ENCODE results near the gene PCDHA6.
"Not testable (repeated sequence)": the region's sequence is repeated elsewhere in the genome, so short reads cannot be mapped to it uniquely, and the experiment has no call there.

Gene PCDHA6

GRCh38 chr5:140827704-140828361 lies at the start of gene PCDHA6:
TSS of gene PCDHA6 (plus strand) at chr5:140827960. CDS start at chr5:140828092, 132 bp downstream.
- no peak for DNase-seq

GRCh38 chr5:140780512-140780911 lies 47.2 kb upstream of the PCDHA6 start:
- DNase-seq = no peak

- no peak for DNase-seq
Measured at GRCh38 chr5:140785905-140786686, 41.7 kb upstream of the PCDHA6 start, which contains the start of gene PCDHA1. TSS of gene PCDHA1 (plus strand) at chr5:140786140.

- DNase-seq = not testable (repeated sequence)
Measured at GRCh38 chr5:140787422-140787821, 40.3 kb upstream of the PCDHA6 start.

- DNase-seq = not testable (repeated sequence)
Measured at GRCh38 chr5:140787849-140788504, 39.8 kb upstream of the PCDHA6 start.

- DNase-seq = no peak
Measured at GRCh38 chr5:140791089-140791488, 36.7 kb upstream of the PCDHA6 start.

- no peak for DNase-seq
Measured at GRCh38 chr5:140794595-140795258, 33.0 kb upstream of the PCDHA6 start, which contains the start of gene PCDHA2. TSS of gene PCDHA2 (plus strand) at chr5:140794852.

GRCh38 chr5:140795259-140795641 lies 32.5 kb upstream of the PCDHA6 start:
- no peak for DNase-seq

GRCh38 chr5:140796072-140796717 lies 31.6 kb upstream of the PCDHA6 start:
- not testable (repeated sequence) for DNase-seq

- no peak for DNase-seq
Measured at GRCh38 chr5:140796718-140797095, 31.1 kb upstream of the PCDHA6 start.

GRCh38 chr5:140800816-140801493 lies 26.8 kb upstream of the PCDHA6 start, which contains the start of gene PCDHA3:
TSS of gene PCDHA3 (plus strand) at chr5:140801057.
- DNase-seq = no peak

GRCh38 chr5:140801494-140801841 lies 26.3 kb upstream of the PCDHA6 start:
- DNase-seq = no peak

- DNase-seq = not testable (repeated sequence)
Measured at GRCh38 chr5:140802381-140802780, 25.4 kb upstream of the PCDHA6 start.

GRCh38 chr5:140802781-140803271 lies 24.9 kb upstream of the PCDHA6 start:
- no peak for DNase-seq

GRCh38 chr5:140806834-140807775 lies 20.7 kb upstream of the PCDHA6 start, which contains the start of gene PCDHA4:
TSS of gene PCDHA4 (plus strand) at chr5:140807068.
- DNase-seq = no peak

GRCh38 chr5:140808241-140808888 lies 19.4 kb upstream of the PCDHA6 start:
- DNase-seq = not testable (repeated sequence)

- DNase-seq = no peak
Measured at GRCh38 chr5:140808889-140809291, 18.9 kb upstream of the PCDHA6 start.

GRCh38 chr5:140821375-140822280 lies 6.1 kb upstream of the PCDHA6 start, which contains the start of gene PCDHA5:
TSS of gene PCDHA5 (plus strand) at chr5:140821613.
- no peak for DNase-seq

GRCh38 chr5:140822281-140822629 lies 5.5 kb upstream of the PCDHA6 start:
- no peak for DNase-seq
